K562 (cell line): ENCODE data around the gene KCNF1. TPM values are rescaled to one million over a fixed set of nuclear protein-coding genes. Genes with fewer than 3 reads are reported as not detected.

ENCODE experiments used
- ATAC-seq: fragments of 200-7000 bp; cut with Tn5 transposase; 3 replicates; pipeline ENCODE4 v1.9.1; 2020; ENCODE audit warnings: moderate library complexity
- BruUV-seq: library from RNA; stranded (reverse); fragments of 400-500 nt; replicated peaks from 2 replicates; lab custom pipeline; 2021; lab: Mats Ljungman, UMichigan
- CTCF ChIA-PET: fragments of 300-600 bp; formaldehyde crosslinking; extraction: SDS; loops from one replicate; lab custom pipeline; 2021; ENCODE audit warnings: low intra/inter-chr PET ratio; lab: Yijun Ruan, JAX
- POLR2A ChIA-PET: fragments of 300-600, 350-650 bp; sonication (Branson Sonifier 250); formaldehyde crosslinking; extraction: SDS; loops from one replicate; lab custom pipeline; 2021; ENCODE audit warnings: antibody characterized with exemption, inconsistent platforms; lab: Yijun Ruan, JAX
- DNase-seq, 4 experiments: peaks; one replicate each; pipeline versions ENCODE4 v3.0.0 to v3.0.0-alpha.2; 2011 to 2018; ENCODE audit warnings: low spot score in 3 of 4, mixed read lengths in 3 of 4; ENCODE audit errors: extremely low read depth in 1 of 4
- FAIRE-seq: peaks from 2 replicates; lab custom pipeline; 2011; peaks lifted over from hg19 to GRCh38; lab: Jason Lieb, UNC
- H2AFZ ChIP-seq: 2 replicates; pipeline ENCODE4 v1.6.0; 2011; ENCODE audit warnings: low read depth, low read length, control low read depth, inconsistent platforms
- H3K27ac ChIP-seq: fragments of 200-600 bp; 3 replicates; pipeline ENCODE4 v1.8.0; 2011; ENCODE audit warnings: low read depth, mild to moderate bottlenecking, control low read depth, inconsistent platforms, low read length, moderate library complexity, mixed read lengths; ENCODE audit errors: extremely low read depth
- H3K27me3 ChIP-seq, 2 experiments: fragments of 300-600 bp in 1 of 2; 2 replicates in 1 of 2; 3 replicates in 1 of 2; pipeline versions ENCODE4 v1.6.0 to v1.8.0; 2011; ENCODE audit warnings: inconsistent platforms in 2 of 2, low read length in 2 of 2, mild to moderate bottlenecking in 1 of 2, mixed read lengths in 1 of 2, moderate library complexity in 1 of 2; ENCODE audit not compliant: control insufficient read depth in 2 of 2, insufficient read depth in 2 of 2
- H3K36me3 ChIP-seq: fragments of 300-600 bp; 3 replicates; pipeline ENCODE4 v1.8.0; 2011; ENCODE audit warnings: mild to moderate bottlenecking, low read length, inconsistent platforms; ENCODE audit not compliant: control insufficient read depth, insufficient read depth
- H3K4me1 ChIP-seq, 2 experiments: fragments of 200-600 bp in 1 of 2; replicated peaks in 1 of 2; 2 replicates in 1 of 2; 3 replicates in 1 of 2; pipeline versions ENCODE4 v1.5.1 to v1.8.0; 2011; ENCODE audit warnings: inconsistent platforms in 2 of 2, low read length in 2 of 2, mild to moderate bottlenecking in 1 of 2, mixed read lengths in 1 of 2, moderate library complexity in 1 of 2; ENCODE audit not compliant: control insufficient read depth in 2 of 2, insufficient read depth in 2 of 2
- H3K4me2 ChIP-seq: 2 replicates; pipeline ENCODE4 v1.6.1; 2011; ENCODE audit warnings: low read length, control low read depth, inconsistent platforms, mixed read lengths; ENCODE audit not compliant: insufficient read depth
- H3K4me3 ChIP-seq: fragments of 200-600 bp; sonication (generic), shearing (Covaris generic); 2 replicates; pipeline ENCODE4 v1.5.1; 2016; ENCODE audit warnings: control low read depth, inconsistent platforms
- H3K79me2 ChIP-seq: fragments of 200-600 bp; 3 replicates; pipeline ENCODE4 v1.8.0; 2011; ENCODE audit warnings: low read length, inconsistent platforms; ENCODE audit not compliant: control insufficient read depth, insufficient read depth
- H3K9ac ChIP-seq, 2 experiments: 2 replicates each; pipeline versions ENCODE4 v1.6.0 to v1.6.1; 2011; ENCODE audit warnings: low read depth in 2 of 2, low read length in 2 of 2, control low read depth in 1 of 2, inconsistent platforms in 1 of 2, mild to moderate bottlenecking in 1 of 2, mixed read lengths in 1 of 2; ENCODE audit not compliant: insufficient read depth in 1 of 2
- H3K9me1 ChIP-seq: one replicate; pipeline ENCODE4 v1.6.0; 2011; ENCODE audit warnings: inconsistent platforms, mild to moderate bottlenecking, low read length, moderate library complexity; ENCODE audit not compliant: control insufficient read depth, insufficient read depth
- H3K9me3 ChIP-seq: replicated peaks from 2 replicates; pipeline ENCODE4 v1.5.1; 2011; ENCODE audit warnings: low read depth, low read length, inconsistent platforms; ENCODE audit not compliant: control insufficient read depth, insufficient read depth
- H4K20me1 ChIP-seq: replicated peaks from 2 replicates; pipeline ENCODE4 v1.6.1; 2011; ENCODE audit warnings: low read length, inconsistent platforms, mixed read lengths; ENCODE audit not compliant: control insufficient read depth, insufficient read depth
- DEAF1 ChIP-seq: fragments of 450-650 bp; formaldehyde crosslinking; IDR thresholded peaks from 2 replicates; pipeline ENCODE4 v1.4.0; 2020; ENCODE audit warnings: mild to moderate bottlenecking, moderate library complexity
- POLR3G ChIP-seq: IDR thresholded peaks from 2 replicates; pipeline ENCODE4 v1.6.1; 2011; ENCODE audit not compliant: insufficient read length, insufficient replicate concordance; ENCODE audit errors: extremely low read depth
- RAD51 ChIP-seq: fragments of 450-650 bp; IDR thresholded peaks from 2 replicates; pipeline ENCODE4 v1.7.1; 2016; ENCODE audit warnings: low read depth, mild to moderate bottlenecking, borderline replicate concordance
- SRSF3 ChIP-seq: fragments of 200-400 bp; formaldehyde crosslinking; IDR thresholded peaks from 2 replicates; pipeline ENCODE4 v1.6.1; 2016; ENCODE audit warnings: mild to moderate bottlenecking, low read length, moderate library complexity; ENCODE audit not compliant: insufficient read depth
- TFE3 ChIP-seq: fragments of 450-650 bp; formaldehyde crosslinking; IDR thresholded peaks from 2 replicates; pipeline ENCODE4 v1.4.0; 2020; ENCODE audit warnings: mild to moderate bottlenecking, mixed read lengths
- TOE1 ChIP-seq, 2 experiments: fragments of 450-650 bp in 1 of 2; sonication (generic) in 1 of 2; formaldehyde crosslinking in 1 of 2; IDR thresholded peaks; 2 replicates each; pipeline versions ENCODE4 v1.7.1 to v1.8.0; 2016 to 2022; ENCODE audit warnings: borderline replicate concordance in 2 of 2, mild to moderate bottlenecking in 2 of 2, antibody characterized with exemption in 1 of 2, inconsistent platforms in 1 of 2, low read depth in 1 of 2, missing genetic modification reagents in 1 of 2, moderate library complexity in 1 of 2
- USF1 ChIP-seq: sonication (generic); formaldehyde crosslinking; IDR thresholded peaks from 2 replicates; pipeline ENCODE4 v1.9.0; 2022; ENCODE audit warnings: mild to moderate bottlenecking, missing genetic modification reagents
- USF2 ChIP-seq: sonication (generic); formaldehyde crosslinking; IDR thresholded peaks from 2 replicates; pipeline ENCODE4 v1.5.0; 2020; ENCODE audit warnings: missing genetic modification reagents
- WGBS: fragments of 100-300 bp; shearing (Covaris generic); methylation state at CpG from one replicate; pipeline ENCODE4 v1.1.6; 2016; ENCODE audit warnings: low coverage, mixed read lengths; ENCODE audit not compliant: insufficient coverage; ENCODE audit errors: missing lambda C conversion rate; 5-methylcytosine and 5-hydroxymethylcytosine counted together
- in situ Hi-C: fragments of 300-500 bp; cut with MboI; formaldehyde crosslinking; loops from 4 replicates; pipeline ENCODE4 v1.15.0; 2018; ENCODE audit warnings: inconsistent platforms, mixed read lengths
- intact Hi-C: fragments of 100-400 bp; cut with micrococcal nuclease; formaldehyde crosslinking; loops from 2 replicates; pipeline ENCODE4 v1.14.2; 2022
- polyA plus RNA-seq, 8 experiments: library from polyadenylated mRNA; depleted of rRNA in 4 of 8; stranded (reverse) in 5 of 8; unstranded in 3 of 8; fragments of >200 nt; fragmentation: Nextera tagmentation in 2 of 8; fragmentation: Illumina TruSeq in 1 of 8; extraction: Ambion mirVana in 2 of 8; extraction: Trizol in 1 of 8; gene quantifications; 2 replicates each; pipeline versions ENCODE4 v1.2.1 to v1.2.3, GENCODE V29; 2011 to 2014; ENCODE audit warnings: inconsistent platforms in 1 of 8, missing spikeins in 1 of 8
- total RNA-seq, 7 experiments: library from RNA; depleted of rRNA in 6 of 7; stranded (reverse); fragments of >200 nt in 6 of 7; fragmentation: Illumina TruSeq in 2 of 7; extraction: Trizol in 2 of 7; gene quantifications; 2 replicates each; pipeline versions ENCODE4 v1.2.1 to v1.2.3, GENCODE V29; 2011 to 2021; ENCODE audit warnings: low replicate concordance in 1 of 7

The KCNF1 gene
- total and polyA plus RNA-seq, 9 of the 15 experiments (the other 6 are each of a cell fraction or from before 2014, with no cell fraction given): not detected

- H3K9me3 ChIP-seq: no peaks in the 10 kb centered on the region
- CTCF ChIA-PET: no interaction called here
- FAIRE-seq (no peak), DNase-seq (no peak), ATAC-seq (no peak)
- H3K4me2 ChIP-seq: no peak overlapping the region
- no TSS peak for BruUV-seq
- H3K27ac ChIP-seq: no peak overlapping the region
- peaks cover 8% of the 10 kb centered on the region for H3K9me1 ChIP-seq
- peaks cover 31 to 82% of the 10 kb centered on the region in 2 experiments for H3K27me3 ChIP-seq
- H4K20me1 ChIP-seq: 0 out of 2 replicates have a peak, but pooled peaks cover 19% of the 10 kb centered on the region
- TF ChIP-seq POLR3G: no peak
- peak; percentile 64 for TF ChIP-seq USF1 (CRISPR knock-in tag)
- no peak for TF ChIP-seq DEAF1
- TF ChIP-seq RAD51: peak; percentile 32; the same call in 1 of the 2 replicates
- TF ChIP-seq SRSF3: no peak
- peak; percentile 81 for TF ChIP-seq TFE3 (CRISPR knock-in tag)
- TF ChIP-seq USF2 (CRISPR knock-in tag): 0 out of 2 replicates have a peak, but pooled peaks have one; percentile 27
- 0 out of 2 replicates have a peak, but pooled peaks have one; percentile 32 for TF ChIP-seq TOE1 (IDR thresholded peaks at IDR 0.05; ENCODE audit: borderline replicate concordance)
- no peak for TF ChIP-seq TOE1 (CRISPR knock-in tag; IDR thresholded peaks at IDR 0.05; ENCODE audit: borderline replicate concordance, low read depth)
- H3K79me2 ChIP-seq: no peaks in the 10 kb centered on the region
- H3K4me1 ChIP-seq: peaks cover 10% of the 10 kb centered on the region in 2 experiments; a peak in 4 of 5 replicates
- H3K9ac ChIP-seq: no peak overlapping the region
- in situ Hi-C loops (no loop called here), intact Hi-C loops (no loop called here)
- no peaks in the 10 kb centered on the region for H3K36me3 ChIP-seq
- no peak overlapping the region for H2AFZ ChIP-seq
- WGBS: 5% methylated on average over 20 of the region's 20 CpGs
- H3K4me3 ChIP-seq: no peak overlapping the region
- POLR2A ChIA-PET: interaction anchor here (0.5 to 0.7 kb wide), 2 partner anchors 30 to 87 kb away, joined by 3 read pairs; no protein-coding TSS in a partner anchor
Observed at GRCh38 chr2:10919771-10920621, 8.3 kb downstream of the KCNF1 start.
